Ovary (tissue), 3 donors: ENCODE data around the gene SLC36A3.

Experiments
- EP300 ChIP-seq: sonication (generic); formaldehyde crosslinking; IDR thresholded peaks from one replicate; pipeline ENCODE4 v1.6.1; 2017; ENCODE audit warnings: antibody characterized with exemption
- TF ChIP-seq, protein P1 (sequence below), 3 donors: fragments of 450-650 bp in 2 of 3; fragments of 200-600 bp in 1 of 3; IDR thresholded peaks; one replicate each; pipeline versions ENCODE4 v1.5.1 to v1.8.0; 2016 to 2022; ENCODE audit warnings: antibody characterized with exemption in 3 of 3, mild to moderate bottlenecking in 1 of 3
- donor health status: DM: no; HTN: no; CAD: no.

DNA sequence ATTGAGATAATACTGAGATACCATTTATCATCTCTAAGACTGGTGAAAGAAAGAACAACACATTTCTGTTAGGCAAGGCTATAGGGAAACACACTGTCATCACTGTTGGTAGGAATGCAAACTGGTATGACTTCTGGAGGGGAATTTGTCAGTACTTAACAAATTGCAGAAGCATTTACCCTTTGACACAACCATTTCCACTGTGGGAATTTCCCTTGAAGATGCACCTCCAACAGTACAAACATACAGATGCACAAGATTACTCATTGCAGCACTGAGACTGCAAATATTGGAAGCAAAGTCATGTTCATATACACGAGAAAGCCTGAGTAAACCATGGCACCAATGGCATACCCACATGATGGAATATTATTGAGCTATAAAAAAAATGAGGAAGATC lies 33.0 kb downstream of the SLC36A3 start:
- TF ChIP-seq, protein P1, sequence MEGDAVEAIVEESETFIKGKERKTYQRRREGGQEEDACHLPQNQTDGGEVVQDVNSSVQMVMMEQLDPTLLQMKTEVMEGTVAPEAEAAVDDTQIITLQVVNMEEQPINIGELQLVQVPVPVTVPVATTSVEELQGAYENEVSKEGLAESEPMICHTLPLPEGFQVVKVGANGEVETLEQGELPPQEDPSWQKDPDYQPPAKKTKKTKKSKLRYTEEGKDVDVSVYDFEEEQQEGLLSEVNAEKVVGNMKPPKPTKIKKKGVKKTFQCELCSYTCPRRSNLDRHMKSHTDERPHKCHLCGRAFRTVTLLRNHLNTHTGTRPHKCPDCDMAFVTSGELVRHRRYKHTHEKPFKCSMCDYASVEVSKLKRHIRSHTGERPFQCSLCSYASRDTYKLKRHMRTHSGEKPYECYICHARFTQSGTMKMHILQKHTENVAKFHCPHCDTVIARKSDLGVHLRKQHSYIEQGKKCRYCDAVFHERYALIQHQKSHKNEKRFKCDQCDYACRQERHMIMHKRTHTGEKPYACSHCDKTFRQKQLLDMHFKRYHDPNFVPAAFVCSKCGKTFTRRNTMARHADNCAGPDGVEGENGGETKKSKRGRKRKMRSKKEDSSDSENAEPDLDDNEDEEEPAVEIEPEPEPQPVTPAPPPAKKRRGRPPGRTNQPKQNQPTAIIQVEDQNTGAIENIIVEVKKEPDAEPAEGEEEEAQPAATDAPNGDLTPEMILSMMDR (IDR thresholded peaks at IDR 0.05) = no peak
- TF ChIP-seq EP300 = no peak
